SK-N-SH treated with all-trans-retinoic acid at 6 μM for 48 hours (cell line): ENCODE results near the gene PGS1.

ENCODE experiments used
- RARB ChIP-seq: fragments of 250-450 bp; sonication (Bioruptor Pico); IDR thresholded peaks from 2 replicates; pipeline ENCODE4 v1.8.0; 2021; ENCODE audit warnings: mild to moderate bottlenecking, moderate library complexity
- TOX ChIP-seq: fragments of 250-450 bp; sonication (Bioruptor Pico); IDR thresholded peaks from 2 replicates; pipeline ENCODE4 v1.8.0; 2021; ENCODE audit warnings: mild to moderate bottlenecking, moderate library complexity, borderline replicate concordance
- ZFP3 ChIP-seq: fragments of 250-450 bp; sonication (Bioruptor Pico); IDR thresholded peaks from 2 replicates; pipeline ENCODE4 v1.5.0; 2020; ENCODE audit warnings: mild to moderate bottlenecking, moderate library complexity
- ZFP30 ChIP-seq: fragments of 450-650 bp; formaldehyde crosslinking; IDR thresholded peaks from 2 replicates; pipeline ENCODE4 v1.5.0; 2022; ENCODE audit warnings: mild to moderate bottlenecking, moderate library complexity
- ZNF565 ChIP-seq: fragments of 450-650 bp; formaldehyde crosslinking; conservative IDR thresholded peaks from 2 replicates; pipeline ENCODE4 v1.5.0; 2020; ENCODE audit warnings: low read depth, mild to moderate bottlenecking, moderate library complexity
- ZNF70 ChIP-seq: fragments of 450-650 bp; formaldehyde crosslinking; IDR thresholded peaks from 2 replicates; pipeline ENCODE4 v1.5.0; 2020; ENCODE audit warnings: mild to moderate bottlenecking, moderate library complexity
- TF ChIP-seq, protein P1 (sequence below): fragments of 250-450 bp; sonication (Bioruptor Pico); IDR thresholded peaks from 2 replicates; pipeline ENCODE4 v1.5.0; 2020; ENCODE audit warnings: mild to moderate bottlenecking, moderate library complexity
- TF ChIP-seq, protein P2 (sequence below): fragments of 250-450 bp; sonication (Bioruptor Pico); IDR thresholded peaks from 2 replicates; pipeline ENCODE4 v1.8.0; 2020; ENCODE audit warnings: mild to moderate bottlenecking, moderate library complexity, borderline replicate concordance
- TF ChIP-seq, protein P3 (sequence below): fragments of 250-450 bp; sonication (Bioruptor Pico); IDR thresholded peaks from 2 replicates; pipeline ENCODE4 v1.5.1; 2020; ENCODE audit warnings: low read depth, mild to moderate bottlenecking, moderate library complexity
- TF ChIP-seq, protein P4 (sequence below): fragments of 250-450 bp; sonication (Bioruptor Pico); IDR thresholded peaks from 2 replicates; pipeline ENCODE4 v1.8.0; 2021; ENCODE audit warnings: low read depth, mild to moderate bottlenecking, moderate library complexity, borderline replicate concordance

DNA sequence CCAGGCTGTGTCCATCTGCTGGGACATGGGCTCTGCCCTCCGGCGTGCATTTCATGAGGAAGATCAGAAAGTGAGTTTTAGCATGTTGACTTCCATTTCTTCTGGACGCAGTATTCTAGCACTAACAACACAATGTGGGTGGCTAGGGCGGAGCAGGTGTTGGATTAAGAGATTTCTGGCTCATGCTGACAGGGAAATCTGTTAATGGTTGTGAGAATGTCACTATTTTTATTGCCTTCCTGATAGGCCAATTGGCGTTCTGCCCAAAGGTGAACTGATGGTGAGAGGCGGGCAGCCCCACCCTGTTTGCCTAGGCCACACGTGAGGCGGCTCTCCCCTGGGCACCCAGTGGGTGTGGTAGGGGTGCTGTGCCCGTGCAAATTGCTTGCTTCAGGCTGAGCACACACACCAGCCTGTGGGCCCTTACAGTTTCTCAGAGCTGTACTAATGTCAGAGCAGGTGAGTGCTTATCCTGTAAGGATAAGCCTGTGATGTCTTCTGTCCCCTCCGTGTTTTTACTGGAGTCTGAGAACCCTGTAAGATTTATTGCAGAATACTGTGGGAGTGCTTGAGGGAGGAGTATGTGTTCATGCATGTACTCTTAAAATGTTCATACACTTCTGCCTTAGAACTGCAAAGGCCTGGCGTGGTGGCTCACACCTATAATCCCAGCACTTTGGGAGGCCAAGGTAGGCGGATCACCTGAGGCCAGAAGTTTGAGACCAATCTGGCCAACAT, 30.9 kb downstream of the PGS1 start:
- TF ChIP-seq ZNF70 (CRISPR knock-in tag) (no peak), TOX (CRISPR knock-in tag) (no peak), ZFP3 (CRISPR knock-in tag) (no peak), RARB (CRISPR knock-in tag) (no peak), ZNF565 (no peak), ZFP30 (no peak)
- TF ChIP-seq, protein P1, sequence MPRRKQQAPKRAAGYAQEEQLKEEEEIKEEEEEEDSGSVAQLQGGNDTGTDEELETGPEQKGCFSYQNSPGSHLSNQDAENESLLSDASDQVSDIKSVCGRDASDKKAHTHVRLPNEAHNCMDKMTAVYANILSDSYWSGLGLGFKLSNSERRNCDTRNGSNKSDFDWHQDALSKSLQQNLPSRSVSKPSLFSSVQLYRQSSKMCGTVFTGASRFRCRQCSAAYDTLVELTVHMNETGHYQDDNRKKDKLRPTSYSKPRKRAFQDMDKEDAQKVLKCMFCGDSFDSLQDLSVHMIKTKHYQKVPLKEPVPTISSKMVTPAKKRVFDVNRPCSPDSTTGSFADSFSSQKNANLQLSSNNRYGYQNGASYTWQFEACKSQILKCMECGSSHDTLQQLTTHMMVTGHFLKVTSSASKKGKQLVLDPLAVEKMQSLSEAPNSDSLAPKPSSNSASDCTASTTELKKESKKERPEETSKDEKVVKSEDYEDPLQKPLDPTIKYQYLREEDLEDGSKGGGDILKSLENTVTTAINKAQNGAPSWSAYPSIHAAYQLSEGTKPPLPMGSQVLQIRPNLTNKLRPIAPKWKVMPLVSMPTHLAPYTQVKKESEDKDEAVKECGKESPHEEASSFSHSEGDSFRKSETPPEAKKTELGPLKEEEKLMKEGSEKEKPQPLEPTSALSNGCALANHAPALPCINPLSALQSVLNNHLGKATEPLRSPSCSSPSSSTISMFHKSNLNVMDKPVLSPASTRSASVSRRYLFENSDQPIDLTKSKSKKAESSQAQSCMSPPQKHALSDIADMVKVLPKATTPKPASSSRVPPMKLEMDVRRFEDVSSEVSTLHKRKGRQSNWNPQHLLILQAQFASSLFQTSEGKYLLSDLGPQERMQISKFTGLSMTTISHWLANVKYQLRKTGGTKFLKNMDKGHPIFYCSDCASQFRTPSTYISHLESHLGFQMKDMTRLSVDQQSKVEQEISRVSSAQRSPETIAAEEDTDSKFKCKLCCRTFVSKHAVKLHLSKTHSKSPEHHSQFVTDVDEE (CRISPR knock-in tag) = no peak
- TF ChIP-seq, protein P2, sequence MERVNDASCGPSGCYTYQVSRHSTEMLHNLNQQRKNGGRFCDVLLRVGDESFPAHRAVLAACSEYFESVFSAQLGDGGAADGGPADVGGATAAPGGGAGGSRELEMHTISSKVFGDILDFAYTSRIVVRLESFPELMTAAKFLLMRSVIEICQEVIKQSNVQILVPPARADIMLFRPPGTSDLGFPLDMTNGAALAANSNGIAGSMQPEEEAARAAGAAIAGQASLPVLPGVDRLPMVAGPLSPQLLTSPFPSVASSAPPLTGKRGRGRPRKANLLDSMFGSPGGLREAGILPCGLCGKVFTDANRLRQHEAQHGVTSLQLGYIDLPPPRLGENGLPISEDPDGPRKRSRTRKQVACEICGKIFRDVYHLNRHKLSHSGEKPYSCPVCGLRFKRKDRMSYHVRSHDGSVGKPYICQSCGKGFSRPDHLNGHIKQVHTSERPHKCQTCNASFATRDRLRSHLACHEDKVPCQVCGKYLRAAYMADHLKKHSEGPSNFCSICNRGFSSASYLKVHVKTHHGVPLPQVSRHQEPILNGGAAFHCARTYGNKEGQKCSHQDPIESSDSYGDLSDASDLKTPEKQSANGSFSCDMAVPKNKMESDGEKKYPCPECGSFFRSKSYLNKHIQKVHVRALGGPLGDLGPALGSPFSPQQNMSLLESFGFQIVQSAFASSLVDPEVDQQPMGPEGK (CRISPR knock-in tag) = no peak
- TF ChIP-seq, protein P3, sequence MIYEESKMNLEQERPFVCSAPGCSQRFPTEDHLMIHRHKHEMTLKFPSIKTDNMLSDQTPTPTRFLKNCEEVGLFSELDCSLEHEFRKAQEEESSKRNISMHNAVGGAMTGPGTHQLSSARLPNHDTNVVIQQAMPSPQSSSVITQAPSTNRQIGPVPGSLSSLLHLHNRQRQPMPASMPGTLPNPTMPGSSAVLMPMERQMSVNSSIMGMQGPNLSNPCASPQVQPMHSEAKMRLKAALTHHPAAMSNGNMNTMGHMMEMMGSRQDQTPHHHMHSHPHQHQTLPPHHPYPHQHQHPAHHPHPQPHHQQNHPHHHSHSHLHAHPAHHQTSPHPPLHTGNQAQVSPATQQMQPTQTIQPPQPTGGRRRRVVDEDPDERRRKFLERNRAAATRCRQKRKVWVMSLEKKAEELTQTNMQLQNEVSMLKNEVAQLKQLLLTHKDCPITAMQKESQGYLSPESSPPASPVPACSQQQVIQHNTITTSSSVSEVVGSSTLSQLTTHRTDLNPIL (CRISPR knock-in tag) = no peak
- TF ChIP-seq, protein P4, sequence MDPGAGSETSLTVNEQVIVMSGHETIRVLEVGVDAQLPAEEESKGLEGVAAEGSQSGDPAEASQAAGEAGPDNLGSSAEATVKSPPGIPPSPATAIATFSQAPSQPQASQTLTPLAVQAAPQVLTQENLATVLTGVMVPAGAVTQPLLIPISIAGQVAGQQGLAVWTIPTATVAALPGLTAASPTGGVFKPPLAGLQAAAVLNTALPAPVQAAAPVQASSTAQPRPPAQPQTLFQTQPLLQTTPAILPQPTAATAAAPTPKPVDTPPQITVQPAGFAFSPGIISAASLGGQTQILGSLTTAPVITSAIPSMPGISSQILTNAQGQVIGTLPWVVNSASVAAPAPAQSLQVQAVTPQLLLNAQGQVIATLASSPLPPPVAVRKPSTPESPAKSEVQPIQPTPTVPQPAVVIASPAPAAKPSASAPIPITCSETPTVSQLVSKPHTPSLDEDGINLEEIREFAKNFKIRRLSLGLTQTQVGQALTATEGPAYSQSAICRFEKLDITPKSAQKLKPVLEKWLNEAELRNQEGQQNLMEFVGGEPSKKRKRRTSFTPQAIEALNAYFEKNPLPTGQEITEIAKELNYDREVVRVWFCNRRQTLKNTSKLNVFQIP (CRISPR knock-in tag) = no peak
